BLaER1 treated with 17β-estradiol and CSF1 and Interleukin-3, amounts not matched to agents 10 nM and 100 nM (cell line): ENCODE data around the gene SLC8B1.
A peak's percentile ranks its signal among the peaks of the same experiment; 100 is the strongest.

Experiments used
- H3K27ac ChIP-seq, 11 experiments: shearing (Covaris generic); formaldehyde crosslinking; 2 replicates each; pipeline ENCODE4 v1.8.1; 2022
- H3K27me3 ChIP-seq, 11 experiments: shearing (Covaris generic); formaldehyde crosslinking; 2 replicates each; pipeline ENCODE4 v1.8.1; 2022
- H3K36me3 ChIP-seq, 11 experiments: shearing (Covaris generic); formaldehyde crosslinking; 2 replicates each; pipeline ENCODE4 v1.8.1; 2022
- H3K4me1 ChIP-seq, 10 experiments: shearing (Covaris generic); formaldehyde crosslinking; 2 replicates each; pipeline ENCODE4 v1.8.1; 2022
- H3K4me2 ChIP-seq, 11 experiments: shearing (Covaris generic); formaldehyde crosslinking; 2 replicates each; pipeline ENCODE4 v1.8.1; 2022
- H3K4me3 ChIP-seq, 10 experiments: shearing (Covaris generic); formaldehyde crosslinking; 2 replicates each; pipeline ENCODE4 v1.8.1; 2022
- H3K9ac ChIP-seq, 11 experiments: shearing (Covaris generic); formaldehyde crosslinking; 2 replicates each; pipeline ENCODE4 v1.8.1; 2022
- H3K9me3 ChIP-seq, 11 experiments: shearing (Covaris generic); formaldehyde crosslinking; replicated peaks in 1 of 11; 2 replicates each; pipeline ENCODE4 v1.8.1; 2022
- H4K20me1 ChIP-seq, 11 experiments: shearing (Covaris generic); formaldehyde crosslinking; 2 replicates each; pipeline ENCODE4 v1.8.1; 2022
- Cebpa-rat ChIP-seq, 11 experiments: shearing (Covaris generic); IDR thresholded peaks; 2 replicates each; pipeline ENCODE4 v1.8.1; 2022

SLC8B1 gene

DNA sequence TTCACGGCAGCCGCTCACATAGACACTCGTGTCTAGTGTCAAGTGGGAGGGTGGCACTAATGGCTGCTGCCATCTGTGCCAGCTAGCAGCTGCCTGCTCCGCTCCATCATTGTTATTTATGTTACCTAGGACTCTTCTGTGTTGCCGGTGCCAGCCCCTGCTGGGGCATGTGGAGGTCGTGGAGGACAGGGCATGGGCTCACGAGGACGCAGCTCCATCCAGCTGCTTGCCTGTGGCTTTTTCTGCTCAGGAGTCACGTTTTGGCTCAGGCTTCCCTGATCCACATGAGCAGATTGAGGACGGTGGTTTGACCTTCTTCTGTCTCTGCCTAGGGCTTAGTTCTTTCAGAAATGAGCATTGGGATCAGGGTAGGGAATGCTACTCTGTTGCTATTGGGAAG lies 82.4 kb downstream of the SLC8B1 start:
- H3K36me3 ChIP-seq, result peaks cover 0 to 98% (median 0%) of the 10 kb centered on the region in 11 experiments; a peak in 6 of 22 replicates
- H4K20me1 ChIP-seq, result peaks cover 0 to 89% (median 0%) of the 10 kb centered on the region in 11 experiments; a peak in 6 of 22 replicates
- H3K4me3 ChIP-seq, result no peak overlapping the region
- H3K4me1 ChIP-seq, result peaks cover 0 to 9% (median 2%) of the 10 kb centered on the region in 10 experiments; a peak in 10 of 20 replicates
- no peak overlapping the region for H3K9ac ChIP-seq
- no peak overlapping the region for H3K27ac ChIP-seq
- TF ChIP-seq Cebpa-rat (IDR thresholded peaks at IDR 0.05), result no peak
- H3K4me2 ChIP-seq, result peak overlapping the region in 2 of 11 experiments; percentile 19 to 21; a peak in 2 of 22 replicates
- peaks cover 13 to 36% (median 25%) of the 10 kb centered on the region in 11 experiments for H3K9me3 ChIP-seq
- H3K27me3 ChIP-seq, result no peaks in the 10 kb centered on the region

DNA sequence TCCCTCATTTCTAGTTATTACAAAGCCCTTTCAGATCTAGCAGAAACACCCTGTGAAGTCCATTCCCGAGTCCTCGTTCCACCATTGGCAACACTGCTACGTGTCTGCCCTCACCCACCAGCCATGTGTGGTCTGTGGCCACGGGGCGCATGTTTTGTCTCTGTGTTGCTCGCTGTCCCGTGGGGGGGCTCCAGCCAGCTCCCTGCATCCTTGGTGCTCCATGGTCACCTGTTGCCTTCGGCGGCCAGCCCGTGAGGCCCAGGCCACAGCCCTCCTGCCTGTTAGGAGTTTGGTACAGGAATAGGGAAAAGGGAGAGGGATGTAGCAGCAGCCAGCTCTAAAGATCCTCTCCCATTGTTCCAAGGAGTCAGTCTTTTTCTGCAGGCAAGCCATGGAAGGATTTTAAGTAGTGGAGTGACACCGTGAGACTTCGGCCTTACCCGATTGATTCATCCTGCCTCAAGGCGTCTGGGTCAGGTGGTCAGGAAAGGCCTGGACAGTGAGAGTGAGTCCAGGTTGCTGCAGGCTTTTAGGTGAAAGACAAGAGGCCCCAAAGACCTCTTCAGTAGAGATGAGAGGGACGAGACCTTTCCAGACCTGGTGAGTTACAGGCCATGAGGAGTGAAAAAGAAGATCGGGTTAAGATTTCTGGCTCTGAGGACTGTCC lies 83.4 kb downstream of the SLC8B1 start:
- TF ChIP-seq Cebpa-rat (IDR thresholded peaks at IDR 0.05), result no peak
- Histone ChIP-seq H3K27me3 (no peaks in the 10 kb centered on the region), H3K27ac (no peak overlapping the region)

DNA sequence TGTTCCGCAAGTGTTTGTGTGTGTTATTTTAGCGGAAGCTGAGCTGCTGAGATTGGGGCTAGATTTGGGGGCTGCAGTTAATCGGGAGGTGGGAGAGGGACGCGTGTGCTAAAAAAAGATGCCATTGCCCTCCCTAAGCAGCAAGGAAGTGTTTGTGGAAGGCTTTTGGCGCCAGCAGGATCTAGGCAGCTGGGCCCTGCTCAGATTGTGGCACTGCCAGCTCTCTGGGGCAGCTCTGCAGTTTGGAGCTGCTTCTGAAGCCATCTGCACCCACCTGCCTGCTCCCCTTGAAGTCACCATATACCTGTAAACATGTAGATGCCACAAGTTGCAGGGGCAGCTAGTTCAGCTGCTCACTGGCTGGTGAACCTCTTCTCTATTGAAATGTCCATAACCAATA lies 84.9 kb downstream of the SLC8B1 start:
- Histone ChIP-seq H3K4me3 (no peak overlapping the region), H4K20me1 (peaks cover 0 to 99% (median 0%) of the 10 kb centered on the region in 11 experiments; a peak in 9 of 22 replicates), H3K9me3 (peaks cover 13 to 30% (median 23%) of the 10 kb centered on the region in 11 experiments), H3K27ac (no peak overlapping the region), H3K4me1 (peaks cover 0 to 23% (median 14%) of the 10 kb centered on the region in 10 experiments; a peak in 12 of 20 replicates), H3K36me3 (peaks cover 0 to 97% (median 0%) of the 10 kb centered on the region in 11 experiments; a peak in 6 of 22 replicates), H3K9ac (no peak overlapping the region), H3K4me2 (no peak overlapping the region), H3K27me3 (peaks cover 0 to 3% (median 0%) of the 10 kb centered on the region in 11 experiments; a peak in 1 of 22 replicates)
- TF ChIP-seq Cebpa-rat (IDR thresholded peaks at IDR 0.05), result no peak

More for the DNA sequence above, 83.4 kb downstream of the SLC8B1 start:
- peaks cover 0 to 12% (median 10%) of the 10 kb centered on the region in 10 experiments; a peak in 12 of 20 replicates for H3K4me1 ChIP-seq
- H3K4me2 ChIP-seq, result no peak overlapping the region
- peaks cover 13 to 30% (median 23%) of the 10 kb centered on the region in 11 experiments for H3K9me3 ChIP-seq
- H3K4me3 ChIP-seq, result no peak overlapping the region
- H3K36me3 ChIP-seq, result peaks cover 0 to 100% (median 0%) of the 10 kb centered on the region in 11 experiments; a peak in 6 of 22 replicates
- H4K20me1 ChIP-seq, result peaks cover 0 to 95% (median 0%) of the 10 kb centered on the region in 11 experiments; a peak in 6 of 22 replicates
- H3K9ac ChIP-seq, result no peak overlapping the region

DNA sequence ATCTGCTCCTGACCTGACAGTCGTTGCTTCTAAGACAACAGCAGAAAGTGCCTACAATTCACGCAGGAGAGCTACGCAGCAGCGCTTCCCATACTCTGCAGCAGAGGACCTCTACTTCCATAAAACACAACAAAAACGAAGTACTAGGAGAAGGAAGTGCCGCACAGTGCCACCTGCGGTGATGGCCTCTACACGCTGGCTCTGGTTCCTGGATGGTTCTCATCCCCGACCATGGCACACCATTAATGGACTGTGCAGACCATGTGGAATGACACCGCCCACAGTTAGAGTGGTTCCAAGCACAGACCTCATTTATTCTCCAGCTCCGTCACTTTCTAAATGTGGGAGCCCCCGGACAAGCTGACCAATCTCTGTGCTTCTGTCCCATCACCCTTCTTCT lies 85.4 kb downstream of the SLC8B1 start:
- Histone ChIP-seq H3K27me3 (peaks cover 0 to 3% (median 0%) of the 10 kb centered on the region in 11 experiments; a peak in 1 of 22 replicates), H3K4me2 (no peak overlapping the region), H3K27ac (no peak overlapping the region), H3K4me3 (no peak overlapping the region), H3K36me3 (peaks cover 0 to 97% (median 0%) of the 10 kb centered on the region in 11 experiments; a peak in 6 of 22 replicates), H3K9ac (no peak overlapping the region), H4K20me1 (peaks cover 0 to 99% (median 0%) of the 10 kb centered on the region in 11 experiments; a peak in 9 of 22 replicates), H3K4me1 (peaks cover 0 to 27% (median 14%) of the 10 kb centered on the region in 10 experiments; a peak in 12 of 20 replicates), H3K9me3 (peaks cover 13 to 28% (median 22%) of the 10 kb centered on the region in 11 experiments)
- no peak for TF ChIP-seq Cebpa-rat (IDR thresholded peaks at IDR 0.05)

DNA sequence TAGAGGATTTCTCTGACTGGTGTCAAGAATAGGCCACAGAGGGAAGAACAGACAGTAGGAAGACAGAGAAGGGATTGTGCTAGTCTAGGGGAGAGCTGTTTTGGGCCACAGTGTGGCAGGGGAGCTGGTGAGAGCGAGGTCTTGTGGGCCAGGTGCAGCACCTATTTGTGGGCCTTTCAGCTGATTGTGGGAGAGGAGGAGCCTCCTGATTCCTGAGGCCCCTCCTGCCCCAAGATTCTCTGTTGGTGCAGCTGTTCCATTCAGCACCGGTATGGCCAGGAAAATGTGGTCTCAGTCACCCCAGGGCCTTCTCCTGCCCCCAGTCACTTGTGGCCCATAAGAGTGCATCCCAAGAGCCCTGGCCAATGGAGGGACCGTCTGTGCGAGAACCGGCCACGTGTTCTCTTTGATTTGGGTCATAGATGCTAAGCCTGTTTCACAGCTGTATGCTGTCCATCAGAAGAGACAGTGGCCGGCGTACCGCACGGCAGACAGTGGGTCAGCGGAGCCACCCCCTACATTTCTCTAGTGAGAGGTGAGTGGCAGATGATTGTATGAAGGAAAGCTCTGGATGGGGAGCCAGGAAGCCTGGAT lies 86.0 kb downstream of the SLC8B1 start:
- no peak for TF ChIP-seq Cebpa-rat (IDR thresholded peaks at IDR 0.05)
- Histone ChIP-seq H3K36me3 (peaks cover 0 to 98% (median 0%) of the 10 kb centered on the region in 11 experiments; a peak in 6 of 22 replicates), H3K4me2 (no peak overlapping the region), H3K4me3 (no peak overlapping the region), H3K27ac (no peak overlapping the region), H4K20me1 (peaks cover 0 to 99% (median 0%) of the 10 kb centered on the region in 11 experiments; a peak in 9 of 22 replicates), H3K9me3 (peaks cover 11 to 25% (median 16%) of the 10 kb centered on the region in 11 experiments), H3K9ac (no peak overlapping the region), H3K27me3 (peaks cover 0 to 3% (median 0%) of the 10 kb centered on the region in 11 experiments; a peak in 1 of 22 replicates), H3K4me1 (peaks cover 0 to 33% (median 14%) of the 10 kb centered on the region in 10 experiments; a peak in 12 of 20 replicates)
